ENCODE data around the gene MBD3L2B. TPM values are rescaled to one million over a fixed set of nuclear protein-coding genes. Genes with fewer than 3 reads are reported as not detected.

Gene MBD3L2B
- total RNA-seq (2014; rRNA removed; shearing (Covaris generic)) = not detected in 2 replicates

GRCh38 chr19:7021331-7021730 is at the start of gene MBD3L2B:
TSS of gene MBD3L2B (minus strand) at chr19:7021431. CDS start at chr19:7021397, 34 bp downstream.

DNA sequence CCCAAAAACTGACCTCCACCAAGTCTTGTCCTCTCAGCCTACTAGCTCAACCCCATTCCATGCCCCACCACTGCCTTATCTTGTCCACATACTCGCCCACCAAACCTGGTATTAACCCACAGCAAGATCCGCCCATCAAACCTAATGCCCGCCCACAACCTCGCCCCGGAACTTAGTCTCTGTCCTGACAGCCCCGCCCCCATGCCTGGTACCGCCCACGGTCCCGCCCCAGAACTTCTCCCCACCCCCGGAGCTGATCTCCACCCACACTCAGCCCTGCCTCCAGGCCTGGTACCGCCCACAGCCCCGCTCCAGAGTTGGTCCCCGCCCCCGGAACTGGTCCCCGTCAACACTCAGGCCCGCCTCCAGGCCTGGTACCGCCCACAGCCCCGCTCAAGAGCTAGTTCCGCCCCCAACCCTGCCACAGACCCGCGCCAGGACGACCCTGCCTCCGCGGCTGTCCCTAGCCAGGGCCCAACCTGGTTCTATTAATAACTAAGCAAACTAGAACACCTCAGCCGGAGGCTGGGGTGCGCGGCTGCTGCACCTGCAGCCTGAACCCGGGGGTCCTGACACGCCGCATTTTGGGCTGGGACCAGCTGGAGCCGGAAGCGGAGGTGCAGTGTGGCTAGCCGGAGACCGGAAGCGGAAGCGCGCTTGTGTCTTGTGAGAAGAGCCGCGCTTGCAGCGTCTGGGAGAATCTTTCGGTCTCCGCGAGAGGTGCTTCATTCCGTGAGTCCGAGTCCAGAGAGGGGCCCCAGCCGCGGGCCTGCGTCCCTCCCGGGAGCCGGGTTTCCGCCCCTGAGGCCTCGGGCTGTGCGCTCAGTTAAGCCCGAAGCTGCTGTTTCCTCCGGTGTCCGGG is 48.0 kb upstream of the MBD3L2B start, which contains the start of gene ZNF557:
ZNF557 (plus strand) TSS at position 662 of the 862 bp plus-strand sequence. CDS start 5,372 bp downstream, outside the sequence.

GRCh38 chr19:7058576-7058975 is 37.3 kb upstream of the MBD3L2B start, which contains the start of gene MBD3L3:
TSS of gene MBD3L3 (minus strand) at chr19:7058676. CDS start at chr19:7058605, 71 bp downstream.

GRCh38 chr19:7049021-7049420 is 27.8 kb upstream of the MBD3L2B start, which contains the start of gene MBD3L2:
TSS of gene MBD3L2 (plus strand) at chr19:7049321. CDS start at chr19:7049374, 53 bp downstream.

DNA sequence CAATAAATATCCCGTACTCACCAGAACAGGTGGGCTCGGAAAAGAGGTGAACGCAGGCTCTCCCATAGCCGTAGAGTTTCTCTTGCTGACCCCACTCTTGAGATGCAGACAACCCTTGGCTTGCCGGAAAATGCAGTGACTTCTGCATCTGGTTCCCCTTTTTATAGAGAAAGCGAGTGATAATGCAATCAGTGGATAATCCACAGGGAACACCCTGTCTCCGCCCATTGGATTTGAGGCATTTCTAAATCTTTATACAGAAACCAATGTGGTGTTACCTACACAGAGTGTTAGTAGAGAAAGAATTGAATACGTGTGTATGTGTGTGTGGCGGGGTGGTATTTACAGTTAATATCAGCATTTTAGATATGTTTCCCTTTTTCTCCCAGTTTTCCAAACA is 18.8 kb upstream of the MBD3L2B start, which contains the start of gene MBD3L4:
MBD3L4 (minus strand) TSS at position 101 of the 400 bp plus-strand sequence; CDS start at position 66, 35 bp downstream.

GRCh38 chr19:7030278-7030677 is 9.0 kb upstream of the MBD3L2B start, which contains the start of gene MBD3L5:
TSS of gene MBD3L5 (plus strand) at chr19:7030578. CDS start at chr19:7030612, 34 bp downstream.

Other genes starting within 250 kb of the MBD3L2B start
- gene VAV1, start 248.7 kb downstream of the MBD3L2B start, total RNA-seq (2014; rRNA removed; shearing (Covaris generic)) = not detected in 2 replicates
- gene ADGRE1, start 133.9 kb downstream of the MBD3L2B start, total RNA-seq (2014; rRNA removed; shearing (Covaris generic)) = 4.6 and 4.9 TPM in 2 replicates
- gene MBD3L5, start 9.1 kb upstream of the MBD3L2B start, total RNA-seq (2014; rRNA removed; shearing (Covaris generic)) = not detected in 2 replicates
- not detected in 2 replicates for gene MBD3L4, start 18.7 kb upstream of the MBD3L2B start, total RNA-seq (2014; rRNA removed; shearing (Covaris generic))
- gene MBD3L2, start 27.9 kb upstream of the MBD3L2B start, total RNA-seq (2014; rRNA removed; shearing (Covaris generic)) = not detected in 2 replicates
- not detected in 2 replicates for gene MBD3L3, start 37.2 kb upstream of the MBD3L2B start, total RNA-seq (2014; rRNA removed; shearing (Covaris generic))
- 11.2 and 12.8 TPM in 2 replicates for gene ZNF557, start 48.3 kb upstream of the MBD3L2B start, total RNA-seq (2014; rRNA removed; shearing (Covaris generic))

Measured in A375 (cell line).